Ecto neural progenitor cell (in vitro differentiated cells): Measurements from ENCODE around the gene PALM2AKAP2.

Experiments
- DNase-seq: peaks from one replicate; pipeline ENCODE4 v3.0.0-alpha.2; 2018; ENCODE audit warnings: low spot score

PALM2AKAP2 gene

DNA sequence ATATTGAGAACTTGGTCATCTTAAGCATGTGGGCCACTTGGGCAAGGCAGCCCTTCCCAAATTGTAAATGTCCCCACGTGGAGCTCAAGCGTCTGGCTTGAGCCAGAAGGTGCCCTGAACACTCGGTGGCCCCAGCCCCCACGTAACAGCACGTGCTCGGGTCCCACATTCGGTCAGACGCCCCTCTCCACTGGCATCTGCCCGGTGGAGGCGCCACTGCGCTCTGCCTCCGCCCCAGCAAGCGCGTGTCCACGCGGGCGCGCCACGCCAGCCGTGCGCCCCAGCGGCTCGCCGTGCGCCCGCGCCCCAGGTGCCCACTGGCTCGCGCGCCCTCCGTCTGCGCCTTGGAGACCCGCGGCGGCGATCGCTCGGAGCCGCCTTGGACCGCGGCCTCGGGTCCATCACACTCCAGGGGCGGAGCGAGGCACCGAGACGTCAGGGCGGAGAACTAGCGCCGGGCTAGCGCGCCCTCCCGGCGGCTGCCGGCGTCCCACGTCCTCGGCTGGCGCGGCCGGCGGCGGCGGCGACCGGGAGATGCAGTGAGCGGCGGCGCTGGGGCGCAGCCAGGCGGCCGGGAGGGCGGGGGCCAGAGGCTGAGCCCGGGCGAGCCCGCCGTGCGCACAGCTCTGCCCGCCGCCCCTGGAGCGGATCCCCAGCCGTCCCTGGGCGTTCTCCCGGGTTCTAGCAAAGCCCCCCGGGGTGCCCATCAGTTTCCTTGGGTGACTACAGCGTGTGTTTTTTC lies at the start of gene PALM2AKAP2:
Gene PALM2AKAP2, plus strand, starts transcription at position 488 of the 742 bp plus-strand sequence. CDS start 291 bp downstream, outside the sequence.
- peak; percentile 87 for DNase-seq

- no peak for DNase-seq
Observed at GRCh38 chr9:109730228-109730627, 49.8 kb upstream of the PALM2AKAP2 start.

DNA sequence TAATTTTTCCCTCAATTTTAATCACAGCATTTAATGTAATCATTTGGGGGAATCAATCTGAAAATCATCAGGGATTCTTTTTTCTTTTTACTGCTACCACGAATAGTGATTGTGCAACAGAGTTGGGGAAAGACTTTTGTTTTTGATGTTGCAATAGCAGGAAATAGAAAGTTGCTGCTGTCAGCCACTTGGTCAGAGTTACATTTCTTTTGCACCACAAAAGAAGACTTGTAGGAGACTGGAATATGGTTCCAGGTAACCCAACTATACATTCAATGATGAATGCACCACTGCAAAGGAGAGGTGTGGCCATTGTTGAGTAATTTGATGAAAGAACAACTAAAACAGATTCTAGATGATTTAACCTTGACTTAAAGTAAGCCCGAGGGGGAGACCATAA lies 46.3 kb upstream of the PALM2AKAP2 start:
- no peak for DNase-seq

DNA sequence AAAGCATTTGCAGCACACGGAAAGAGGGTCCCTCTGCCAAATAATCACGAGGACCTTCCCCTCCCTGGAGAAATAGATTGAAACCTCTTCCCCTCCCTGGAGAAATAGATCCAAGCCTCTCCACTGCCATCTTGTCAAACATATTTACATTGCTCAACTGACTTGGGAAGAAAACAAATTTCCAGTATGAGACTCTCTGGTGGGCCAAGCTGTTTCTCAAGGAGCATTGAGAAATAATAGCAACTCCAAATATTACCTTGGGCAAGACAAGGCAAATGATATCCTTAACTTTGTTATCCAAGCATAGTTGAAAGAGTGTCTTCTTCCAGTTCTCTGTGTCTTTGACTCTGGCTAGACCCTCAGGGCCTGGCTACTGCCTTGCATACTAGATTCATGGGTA lies 45.2 kb upstream of the PALM2AKAP2 start:
- DNase-seq: no peak

DNA sequence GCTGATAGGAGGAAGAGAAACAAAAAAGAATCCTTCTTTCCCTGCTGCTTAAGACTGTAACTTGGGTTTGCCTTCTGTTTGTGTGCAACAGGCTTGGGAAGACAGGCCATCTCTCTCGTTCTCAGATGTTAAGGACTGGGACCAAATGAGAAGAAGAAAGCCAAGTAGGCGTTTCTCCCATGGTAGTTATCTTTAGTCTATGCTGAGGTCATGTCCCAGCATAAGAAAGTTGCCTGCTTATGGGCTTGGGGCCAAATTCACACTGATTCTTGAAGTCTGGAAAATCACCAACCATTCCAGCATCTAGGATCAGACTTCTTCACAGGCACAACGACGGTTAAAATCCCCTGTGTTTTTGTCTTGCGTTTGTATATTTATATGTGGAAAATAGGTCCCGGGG lies 44.2 kb upstream of the PALM2AKAP2 start:
- DNase-seq: no peak

DNA sequence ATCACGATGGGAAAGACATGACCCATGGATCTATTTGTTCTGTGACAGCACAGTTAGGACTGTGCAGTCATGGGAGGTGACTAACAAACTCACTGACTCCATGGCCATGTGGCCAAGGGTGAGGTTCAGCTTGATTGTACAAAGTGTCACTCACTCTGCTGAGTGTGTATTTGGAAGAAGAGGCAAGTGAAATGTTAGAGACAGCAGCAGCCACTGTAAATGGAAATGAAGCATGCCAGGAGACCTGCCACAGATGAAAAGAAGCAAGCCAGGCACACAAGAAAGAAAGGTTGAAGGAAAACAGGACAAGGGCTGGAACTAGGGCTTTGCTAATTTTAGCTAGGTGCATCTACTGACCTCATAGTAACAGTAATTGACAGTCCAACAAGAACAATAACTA lies 42.7 kb upstream of the PALM2AKAP2 start:
- no peak for DNase-seq

DNA sequence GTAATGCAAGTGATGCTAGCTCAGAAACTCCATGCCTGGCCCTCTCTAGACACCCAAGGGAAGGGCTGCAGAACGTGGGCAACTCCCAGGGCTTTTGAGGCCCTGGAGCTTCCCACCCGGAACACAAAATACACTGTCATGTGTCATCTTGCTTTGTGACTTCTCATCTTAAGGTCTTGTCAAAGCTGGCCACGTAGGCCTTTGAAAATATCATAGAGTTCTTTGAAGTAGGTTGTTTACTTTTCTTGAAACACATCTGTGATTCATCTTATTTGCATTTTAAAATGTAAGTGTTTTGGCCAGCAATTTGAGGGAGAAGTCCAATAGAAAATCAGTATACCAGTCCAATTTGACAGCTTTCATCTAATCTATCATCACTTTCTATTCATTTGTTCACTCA lies 40.2 kb upstream of the PALM2AKAP2 start:
- DNase-seq: no peak

- DNase-seq: no peak
Observed at GRCh38 chr9:109742776-109743348, 37.1 kb upstream of the PALM2AKAP2 start.

DNA sequence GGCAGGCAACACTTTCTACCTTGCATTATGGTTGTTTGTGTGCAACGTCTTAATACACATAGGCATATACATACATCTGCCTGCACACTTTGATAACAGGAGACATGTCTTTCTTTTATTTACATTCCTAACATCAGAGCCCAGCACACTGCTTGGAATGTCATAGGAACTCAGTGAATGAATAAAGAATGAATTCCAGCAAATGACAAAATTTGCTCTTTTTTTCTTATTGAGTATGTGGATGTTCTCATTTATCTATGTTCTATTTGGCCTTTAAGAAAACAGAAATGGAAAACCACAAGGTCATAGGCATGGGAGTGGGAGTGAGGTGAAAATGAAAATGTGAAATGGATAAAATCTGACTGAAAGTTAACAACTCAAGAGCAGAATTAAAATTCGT lies 36.3 kb upstream of the PALM2AKAP2 start:
- DNase-seq: no peak

DNA sequence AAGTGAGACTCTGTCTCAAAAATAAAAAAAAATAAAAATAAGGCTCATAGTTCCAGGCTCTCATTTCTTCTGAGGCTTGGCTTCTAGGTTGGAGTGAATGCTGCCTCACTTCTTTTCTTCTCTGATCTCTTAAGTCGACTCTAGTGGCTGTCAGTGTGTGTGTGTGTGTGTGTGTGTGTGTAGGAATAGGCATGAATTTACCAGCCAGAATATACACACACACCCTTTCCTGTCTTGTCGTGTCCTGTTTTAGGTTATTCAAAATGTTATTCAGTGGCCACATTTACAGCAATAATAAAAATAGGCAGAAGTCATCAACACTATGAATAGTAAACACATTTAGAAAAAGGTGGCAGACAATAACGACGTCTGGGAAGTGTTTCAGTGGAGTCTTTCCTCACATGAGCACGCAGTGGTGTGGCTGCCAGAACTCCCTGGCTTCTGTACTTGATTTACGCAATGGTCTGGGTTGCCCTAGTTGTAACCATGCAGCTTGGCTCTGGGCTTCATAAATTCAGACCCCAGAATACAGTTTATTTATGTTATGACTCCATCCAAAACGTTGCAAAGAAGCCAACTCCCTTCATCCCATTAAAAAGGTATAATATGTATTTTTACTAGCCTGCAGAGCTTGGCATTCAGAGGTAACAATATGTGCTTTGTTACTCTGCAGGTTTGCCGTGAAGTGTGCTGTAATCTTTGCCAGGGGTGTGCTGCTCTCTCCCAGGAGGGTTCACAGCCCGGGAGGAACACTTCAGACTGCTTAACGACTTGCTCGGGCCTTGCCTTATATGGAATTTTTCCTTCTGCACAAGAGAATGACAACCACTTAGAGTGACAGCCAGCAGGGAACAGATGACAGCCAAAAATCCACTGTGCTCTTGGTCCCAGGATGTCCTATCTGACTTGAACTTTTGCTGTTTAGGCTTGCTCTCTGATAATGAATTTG lies 34.4 kb upstream of the PALM2AKAP2 start:
- DNase-seq: no peak

DNA sequence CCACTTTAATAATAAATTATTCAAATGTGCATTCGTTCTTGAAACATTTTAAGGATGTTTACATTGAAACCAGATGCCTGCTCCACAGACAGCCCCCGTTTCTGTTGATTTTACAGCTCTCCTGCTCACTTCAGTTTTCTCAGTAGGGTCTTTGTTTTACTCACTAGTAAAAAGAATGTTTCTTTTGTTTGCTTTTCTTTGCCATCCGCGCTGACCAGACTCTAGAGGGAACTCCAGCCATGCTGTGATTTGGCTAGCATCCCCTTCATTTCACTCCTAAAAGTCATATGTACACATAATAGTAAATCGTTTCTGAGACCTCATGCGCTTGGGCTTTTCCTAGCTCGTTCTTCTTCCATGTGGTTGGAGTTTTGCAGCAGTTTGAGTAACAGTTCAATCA lies 28.7 kb upstream of the PALM2AKAP2 start:
- no peak for DNase-seq

- DNase-seq: no peak
Observed at GRCh38 chr9:109753308-109753707, 26.7 kb upstream of the PALM2AKAP2 start.

- no peak for DNase-seq
Observed at GRCh38 chr9:109755040-109755439, 25.0 kb upstream of the PALM2AKAP2 start.

DNA sequence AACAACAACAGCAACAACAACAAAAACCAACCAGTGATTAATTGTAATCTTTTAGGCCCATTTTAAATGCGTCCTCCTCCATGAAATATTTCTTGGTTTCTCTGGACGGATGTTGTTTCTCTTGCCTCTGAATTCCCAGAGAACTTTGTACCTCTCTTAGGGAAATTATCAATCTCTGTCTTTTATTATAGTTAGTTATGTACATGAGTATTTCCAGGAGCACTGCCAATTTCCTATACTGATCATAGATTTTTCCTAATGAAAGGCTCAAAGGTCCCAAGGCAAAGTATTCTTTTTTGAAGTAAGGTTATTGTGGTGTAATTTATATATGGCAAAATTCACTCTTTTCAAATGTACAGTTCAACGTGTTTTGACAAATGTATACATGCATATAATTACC lies 20.4 kb upstream of the PALM2AKAP2 start:
- DNase-seq: no peak

DNA sequence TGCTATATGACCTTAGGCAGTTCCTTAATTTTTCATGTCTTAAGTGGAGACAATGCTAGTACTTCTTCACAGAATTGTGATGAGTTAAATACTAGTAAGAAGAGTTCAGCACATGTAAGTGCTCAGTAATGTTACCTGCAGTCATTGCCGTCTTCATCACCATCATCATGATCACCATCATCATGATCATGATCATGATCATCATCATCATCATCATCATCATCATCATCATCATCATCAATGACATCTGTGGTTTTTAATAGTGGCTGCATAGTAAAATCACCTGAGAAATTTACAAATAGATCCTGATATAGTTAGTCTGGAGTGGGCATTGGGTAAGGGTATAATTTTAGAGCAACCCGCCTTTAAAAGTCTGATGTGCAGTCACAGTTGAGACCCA lies 14.7 kb upstream of the PALM2AKAP2 start:
- DNase-seq: no peak

DNA sequence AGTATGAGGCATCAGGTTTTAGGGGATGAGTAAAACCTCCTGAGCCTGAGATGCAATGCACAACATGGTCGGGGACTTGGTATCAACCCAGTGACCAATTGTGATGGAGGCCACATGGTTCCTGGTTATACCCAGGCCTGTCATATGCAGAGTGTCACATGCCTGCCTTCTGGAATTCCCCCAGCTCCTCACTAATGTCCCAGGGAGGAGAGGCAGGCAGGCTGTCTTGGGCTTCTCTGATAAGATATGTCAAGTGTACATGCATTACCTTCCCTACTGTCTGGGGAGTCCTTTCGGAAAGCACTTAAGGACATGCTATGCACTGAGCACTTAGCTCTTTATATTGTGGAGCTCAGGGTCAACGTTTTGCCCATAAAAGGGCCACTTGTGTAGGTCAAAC lies 14.2 kb upstream of the PALM2AKAP2 start:
- no peak for DNase-seq

- no peak for DNase-seq
Observed at GRCh38 chr9:109766351-109766750, 13.6 kb upstream of the PALM2AKAP2 start.

GRCh38 chr9:109767404-109767803 lies 12.6 kb upstream of the PALM2AKAP2 start:
- DNase-seq: no peak

GRCh38 chr9:109767814-109768213 lies 12.2 kb upstream of the PALM2AKAP2 start:
- DNase-seq: no peak

GRCh38 chr9:109769250-109769649 lies 10.7 kb upstream of the PALM2AKAP2 start:
- no peak for DNase-seq

- DNase-seq: no peak
Observed at GRCh38 chr9:109770101-109770500, 9.9 kb upstream of the PALM2AKAP2 start.

DNA sequence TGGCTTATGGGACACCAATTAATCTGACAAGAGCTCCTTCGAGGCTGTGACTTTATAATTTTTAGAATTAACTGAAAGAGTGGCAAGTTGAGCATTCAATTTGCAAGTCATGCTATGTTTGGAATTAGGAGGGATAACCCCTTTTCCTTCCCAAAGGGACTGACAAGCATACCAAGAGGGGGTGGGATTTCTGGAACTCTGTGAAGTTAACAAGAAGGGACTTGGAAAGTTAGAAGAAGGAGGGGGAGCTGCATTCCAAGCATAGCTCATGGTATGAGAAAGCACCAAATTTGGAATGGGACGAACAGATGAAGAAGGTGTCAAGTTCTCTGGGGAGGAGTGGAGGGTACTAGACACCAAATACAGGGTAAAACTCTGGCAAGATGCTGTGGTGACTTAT lies 8.9 kb upstream of the PALM2AKAP2 start:
- DNase-seq: no peak
